Measurements from ENCODE around the gene ULBP3. TPM values are rescaled to one million over a fixed set of nuclear protein-coding genes. Genes with fewer than 3 reads are reported as not detected.

ULBP3 gene
- total RNA-seq, 1 experiment from 2014 or later = 4.0 TPM

- Mint-ChIP-seq H3K9me3 (no peaks in the 10 kb centered on the region), H3K27me3 (ENCODE audit: low read depth) (peaks cover 7% of the 10 kb centered on the region; the same call in 1 of the 2 replicates), H3K27ac (no peak overlapping the region), H3K4me1 (no peaks in the 10 kb centered on the region), H3K36me3 (no peaks in the 10 kb centered on the region), H3K4me3 (no peak overlapping the region)
- ChIA-PET CTCF (no interaction called here), POLR2A (no interaction called here)
- ATAC-seq (no peak), DNase-seq (ENCODE audit: low spot score) (no peak)
- TF ChIP-seq NFATC4 (CRISPR knock-in tag; IDR thresholded peaks at IDR 0.05) (no peak), KAT7 (CRISPR knock-in tag; IDR thresholded peaks at IDR 0.05; ENCODE audit: borderline replicate concordance) (no peak), PRDM15 (CRISPR knock-in tag; IDR thresholded peaks at IDR 0.05) (no peak), ZNF532 (CRISPR knock-in tag; IDR thresholded peaks at IDR 0.05; ENCODE audit: borderline replicate concordance) (no peak), ELF4 (CRISPR knock-in tag; IDR thresholded peaks at IDR 0.05; ENCODE audit: low read depth) (no peak), NFE2L1 (CRISPR knock-in tag; IDR thresholded peaks at IDR 0.05) (no peak), JUN (CRISPR knock-in tag; IDR thresholded peaks at IDR 0.05) (no peak), EMX1 (CRISPR knock-in tag; IDR thresholded peaks at IDR 0.05) (no peak), ATF1 (CRISPR knock-in tag; IDR thresholded peaks at IDR 0.05) (no peak), ZBTB21 (CRISPR knock-in tag; IDR thresholded peaks at IDR 0.05; ENCODE audit: borderline replicate concordance) (no peak), ZNF671 (CRISPR knock-in tag; IDR thresholded peaks at IDR 0.05) (no peak), ZMAT4 (CRISPR knock-in tag; IDR thresholded peaks at IDR 0.05) (no peak), ZSCAN18 (CRISPR knock-in tag; IDR thresholded peaks at IDR 0.05) (no peak), AFF4 (CRISPR knock-in tag; IDR thresholded peaks at IDR 0.05; ENCODE audit: borderline replicate concordance) (no peak), CREB1 (CRISPR knock-in tag; IDR thresholded peaks at IDR 0.05) (no peak), MAX (CRISPR knock-in tag; IDR thresholded peaks at IDR 0.05) (no peak), ZBTB43 (CRISPR knock-in tag; IDR thresholded peaks at IDR 0.05) (no peak), CREM (CRISPR knock-in tag; IDR thresholded peaks at IDR 0.05) (no peak)
Observed at GRCh38 chr6:150086026-150086425, 17.1 kb upstream of the ULBP3 start.
